ENCODE results near the gene OMD.

DNA sequence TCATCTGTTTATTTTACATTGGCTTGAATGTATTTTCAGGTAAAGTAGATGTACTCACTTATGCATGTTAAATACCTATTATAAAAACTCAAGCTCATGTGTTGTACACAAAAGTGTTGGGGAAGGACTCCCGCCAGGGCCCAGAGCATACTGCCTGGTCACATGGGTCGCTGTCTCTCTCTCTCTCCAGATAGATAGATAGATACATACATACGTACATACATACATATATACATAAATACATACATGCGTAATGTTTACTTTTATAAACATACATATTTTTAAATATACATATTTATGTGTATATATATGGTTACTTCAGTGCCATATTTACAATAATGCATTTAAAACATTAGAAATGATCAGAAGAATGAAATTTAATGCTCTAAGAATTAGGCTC is 33.3 kb upstream of the OMD start:
- TF ChIP-seq, protein P1, sequence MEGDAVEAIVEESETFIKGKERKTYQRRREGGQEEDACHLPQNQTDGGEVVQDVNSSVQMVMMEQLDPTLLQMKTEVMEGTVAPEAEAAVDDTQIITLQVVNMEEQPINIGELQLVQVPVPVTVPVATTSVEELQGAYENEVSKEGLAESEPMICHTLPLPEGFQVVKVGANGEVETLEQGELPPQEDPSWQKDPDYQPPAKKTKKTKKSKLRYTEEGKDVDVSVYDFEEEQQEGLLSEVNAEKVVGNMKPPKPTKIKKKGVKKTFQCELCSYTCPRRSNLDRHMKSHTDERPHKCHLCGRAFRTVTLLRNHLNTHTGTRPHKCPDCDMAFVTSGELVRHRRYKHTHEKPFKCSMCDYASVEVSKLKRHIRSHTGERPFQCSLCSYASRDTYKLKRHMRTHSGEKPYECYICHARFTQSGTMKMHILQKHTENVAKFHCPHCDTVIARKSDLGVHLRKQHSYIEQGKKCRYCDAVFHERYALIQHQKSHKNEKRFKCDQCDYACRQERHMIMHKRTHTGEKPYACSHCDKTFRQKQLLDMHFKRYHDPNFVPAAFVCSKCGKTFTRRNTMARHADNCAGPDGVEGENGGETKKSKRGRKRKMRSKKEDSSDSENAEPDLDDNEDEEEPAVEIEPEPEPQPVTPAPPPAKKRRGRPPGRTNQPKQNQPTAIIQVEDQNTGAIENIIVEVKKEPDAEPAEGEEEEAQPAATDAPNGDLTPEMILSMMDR (IDR thresholded peaks at IDR 0.05), result no peak
- no peak for TF ChIP-seq EP300 (IDR thresholded peaks at IDR 0.05; ENCODE audit: borderline replicate concordance in 1 of 2, low read depth in 1 of 2, low read length in 1 of 2)
- TF ChIP-seq, protein P2, sequence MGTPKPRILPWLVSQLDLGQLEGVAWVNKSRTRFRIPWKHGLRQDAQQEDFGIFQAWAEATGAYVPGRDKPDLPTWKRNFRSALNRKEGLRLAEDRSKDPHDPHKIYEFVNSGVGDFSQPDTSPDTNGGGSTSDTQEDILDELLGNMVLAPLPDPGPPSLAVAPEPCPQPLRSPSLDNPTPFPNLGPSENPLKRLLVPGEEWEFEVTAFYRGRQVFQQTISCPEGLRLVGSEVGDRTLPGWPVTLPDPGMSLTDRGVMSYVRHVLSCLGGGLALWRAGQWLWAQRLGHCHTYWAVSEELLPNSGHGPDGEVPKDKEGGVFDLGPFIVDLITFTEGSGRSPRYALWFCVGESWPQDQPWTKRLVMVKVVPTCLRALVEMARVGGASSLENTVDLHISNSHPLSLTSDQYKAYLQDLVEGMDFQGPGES (IDR thresholded peaks at IDR 0.05; ENCODE audit: low read depth, low read length), result no peak

Measured in SK-N-SH (cell line).